Endothelial cell of umbilical vein (primary cell): ENCODE measurements around the gene KCNS3.

Source experiments
- EZH2 ChIP-seq: IDR thresholded peaks from 2 replicates; pipeline ENCODE4 v1.6.1; 2012; ENCODE audit warnings: borderline replicate concordance, low read depth, mild to moderate bottlenecking, moderate library complexity, low read length, inconsistent platforms; ENCODE audit not compliant: severe bottlenecking
- GATA2 ChIP-seq: IDR thresholded peaks from 2 replicates; pipeline ENCODE4 v1.7.0; 2011; ENCODE audit warnings: low read depth, mild to moderate bottlenecking, moderate library complexity, mixed read lengths, low read length; ENCODE audit not compliant: insufficient read length, insufficient read depth
- POLR2A ChIP-seq: IDR thresholded peaks from 2 replicates; pipeline ENCODE4 v1.6.1; 2012; ENCODE audit warnings: low read depth, mild to moderate bottlenecking, control low read depth, low read length
- POLR2AphosphoS5 ChIP-seq: IDR thresholded peaks from 2 replicates; pipeline ENCODE4 v1.6.1; 2012; ENCODE audit warnings: low read depth, mild to moderate bottlenecking, control low read depth, low read length, moderate library complexity; ENCODE audit not compliant: insufficient read depth
- TF ChIP-seq, protein P1 (sequence below), 2 donors: IDR thresholded peaks; 1 replicate in 1 of 2; 2 replicates in 1 of 2; pipeline ENCODE4 v1.5.1; 2011; ENCODE audit warnings: low read length in 2 of 2, mild to moderate bottlenecking in 2 of 2, moderate library complexity in 2 of 2, control low read depth in 1 of 2, inconsistent platforms in 1 of 2, low read depth in 1 of 2; ENCODE audit not compliant: insufficient read depth in 1 of 2; ENCODE audit errors: extremely low read depth in 1 of 2

- TF ChIP-seq, protein P1, sequence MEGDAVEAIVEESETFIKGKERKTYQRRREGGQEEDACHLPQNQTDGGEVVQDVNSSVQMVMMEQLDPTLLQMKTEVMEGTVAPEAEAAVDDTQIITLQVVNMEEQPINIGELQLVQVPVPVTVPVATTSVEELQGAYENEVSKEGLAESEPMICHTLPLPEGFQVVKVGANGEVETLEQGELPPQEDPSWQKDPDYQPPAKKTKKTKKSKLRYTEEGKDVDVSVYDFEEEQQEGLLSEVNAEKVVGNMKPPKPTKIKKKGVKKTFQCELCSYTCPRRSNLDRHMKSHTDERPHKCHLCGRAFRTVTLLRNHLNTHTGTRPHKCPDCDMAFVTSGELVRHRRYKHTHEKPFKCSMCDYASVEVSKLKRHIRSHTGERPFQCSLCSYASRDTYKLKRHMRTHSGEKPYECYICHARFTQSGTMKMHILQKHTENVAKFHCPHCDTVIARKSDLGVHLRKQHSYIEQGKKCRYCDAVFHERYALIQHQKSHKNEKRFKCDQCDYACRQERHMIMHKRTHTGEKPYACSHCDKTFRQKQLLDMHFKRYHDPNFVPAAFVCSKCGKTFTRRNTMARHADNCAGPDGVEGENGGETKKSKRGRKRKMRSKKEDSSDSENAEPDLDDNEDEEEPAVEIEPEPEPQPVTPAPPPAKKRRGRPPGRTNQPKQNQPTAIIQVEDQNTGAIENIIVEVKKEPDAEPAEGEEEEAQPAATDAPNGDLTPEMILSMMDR (IDR thresholded peaks at IDR 0.05; ENCODE audit: extremely low read depth in 1 of 2, insufficient read depth in 1 of 2, low read depth in 1 of 2, low read length in 2 of 2), result no peak
- TF ChIP-seq POLR2AphosphoS5 (no peak), POLR2A (no peak), EZH2 (no peak), GATA2 (no peak)
These were observed 82.5 kb downstream of the KCNS3 start for GRCh38 chr2:17960925-17961324.
